Body of pancreas (tissue), 4 donors: ENCODE results near the gene FBXL7.

Source experiments
- CTCF ChIP-seq, 7 experiments: fragments of 450-650 bp in 4 of 7; fragments of 200-600 bp in 3 of 7; sonication (generic) in 3 of 7; IDR thresholded peaks; one replicate each; pipeline ENCODE4 v1.5.1; 2016 to 2019; ENCODE audit warnings: antibody characterized with exemption in 7 of 7
- POLR2A ChIP-seq, 3 donors: fragments of 450-650 bp; IDR thresholded peaks; one replicate each; pipeline ENCODE4 v1.6.1; 2016; ENCODE audit warnings: antibody characterized with exemption in 3 of 3, mild to moderate bottlenecking in 2 of 3

- TF ChIP-seq CTCF (IDR thresholded peaks at IDR 0.05) (no peak), POLR2A (IDR thresholded peaks at IDR 0.05) (no peak)
Measured at GRCh38 chr5:15791274-15791673, 291.3 kb downstream of the FBXL7 start.
